ENCODE data around the gene TSSK2.

Gene TSSK2

DNA sequence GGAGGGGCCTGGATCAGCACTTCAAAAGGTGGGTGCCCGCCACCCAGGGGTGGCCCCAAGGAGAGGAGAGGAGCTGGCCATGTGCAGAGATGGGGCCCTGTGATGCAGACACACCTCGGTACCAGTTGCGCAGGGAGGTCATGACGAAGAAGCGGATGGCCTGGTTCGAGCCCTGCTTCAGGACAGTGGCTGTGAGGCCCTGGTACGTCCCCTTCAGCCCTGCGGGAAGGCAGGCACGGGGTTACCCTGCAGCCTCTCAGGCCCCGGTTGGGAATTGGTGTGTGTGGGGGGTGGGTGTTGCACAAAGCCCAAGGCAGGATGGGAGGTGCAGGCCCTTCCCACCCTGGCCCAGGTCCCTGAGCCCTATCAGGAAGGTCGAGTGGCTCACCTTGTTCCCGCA, 45.6 kb downstream of the TSSK2 start:
- peak overlapping the region; percentile 96 for H3K27ac ChIP-seq
- TF ChIP-seq CTCF (conservative IDR thresholded peaks at IDR 0.05; ENCODE audit: low read depth) = no peak
- POLR2A ChIA-PET (ENCODE audit: low non-redundant PET) = no interaction called here
- CTCF ChIA-PET = no interaction called here
- DNase-seq (ENCODE audit: low spot score) = no peak

GRCh38 chr22:19177164-19178064, 46.3 kb downstream of the TSSK2 start:
- CTCF ChIA-PET = no interaction called here
- POLR2A ChIA-PET (ENCODE audit: low non-redundant PET) = no interaction called here
- peak overlapping the region; percentile 96 for H3K27ac ChIP-seq
- DNase-seq (ENCODE audit: low spot score) = no peak
- no peak for TF ChIP-seq CTCF (conservative IDR thresholded peaks at IDR 0.05; ENCODE audit: low read depth)

GRCh38 chr22:19178065-19178656, 47.1 kb downstream of the TSSK2 start:
- DNase-seq (ENCODE audit: low spot score) = peak; percentile 19
- ChIA-PET CTCF (no interaction called here), POLR2A (ENCODE audit: low non-redundant PET) (interaction anchor here (0.6 kb wide), 1 partner anchor 1021 kb away, joined by 9 read pairs; no protein-coding TSS in a partner anchor)
- H3K27ac ChIP-seq = peak overlapping the region; percentile 96
- no peak for TF ChIP-seq CTCF (conservative IDR thresholded peaks at IDR 0.05; ENCODE audit: low read depth)

- no peak for TF ChIP-seq CTCF (conservative IDR thresholded peaks at IDR 0.05; ENCODE audit: low read depth)
- peak; percentile 81 for DNase-seq (ENCODE audit: low spot score)
- CTCF ChIA-PET = interaction anchor here (0.5 to 0.6 kb wide), 3 partner anchors 13 to 545 kb away, joined by 3 read pairs; no protein-coding TSS in a partner anchor
- peak within 1 kb of the TSS; percentile 96 for H3K27ac ChIP-seq
- POLR2A ChIA-PET (ENCODE audit: low non-redundant PET) = interaction anchor here (0.6 to 0.9 kb wide), 2 partner anchors 253 to 1022 kb away, joined by 3 to 9 read pairs; partner anchors contain the start of gene HIRA
Measured at GRCh38 chr22:19178657-19179496, 47.8 kb downstream of the TSSK2 start, which contains the start of gene SLC25A1. Gene SLC25A1 (minus strand): TSS chr22:19178736. CDS start chr22:19178673, 63 bp downstream.

DNA sequence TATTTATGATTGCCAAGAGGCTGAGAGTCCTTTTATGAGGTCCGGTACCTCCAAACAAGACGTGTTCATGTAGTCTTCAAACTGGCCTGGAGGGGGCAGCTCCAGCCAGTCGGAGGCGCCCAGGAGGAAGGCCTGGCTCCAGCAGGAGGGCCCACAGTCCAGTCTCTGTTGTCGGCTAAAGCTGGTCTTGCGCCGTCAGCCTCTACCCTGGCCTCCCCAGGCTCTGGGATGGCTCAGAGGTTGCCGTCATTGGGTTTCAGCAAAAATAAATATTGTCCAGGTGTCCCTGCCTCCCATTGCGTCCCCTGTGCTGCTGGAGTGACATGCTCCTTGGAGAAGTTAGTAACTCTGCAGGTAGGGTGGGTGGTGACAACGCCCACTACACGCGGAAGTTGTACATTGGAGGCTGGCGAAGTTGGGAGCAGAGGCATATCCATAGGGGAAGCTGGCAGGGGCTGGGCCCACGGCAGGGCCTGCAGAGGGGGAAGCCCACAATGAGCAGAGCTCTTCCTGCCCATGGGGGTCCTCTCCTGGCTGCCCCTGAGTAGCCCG, 48.5 kb downstream of the TSSK2 start:
- TF ChIP-seq CTCF (conservative IDR thresholded peaks at IDR 0.05; ENCODE audit: low read depth) = peak; percentile 71
- ChIA-PET POLR2A (ENCODE audit: low non-redundant PET) (interaction anchor here (0.9 kb wide), 1 partner anchor 252 kb away, joined by 3 read pairs; the partner anchor contains the start of gene HIRA), CTCF (interaction anchor here (0.5 to 0.6 kb wide), 2 partner anchors 66 to 544 kb away, joined by 3 read pairs; no protein-coding TSS in a partner anchor)
- DNase-seq (ENCODE audit: low spot score) = peak; percentile 37
- H3K27ac ChIP-seq = peak overlapping the region; percentile 96

Data from RWPE1 (cell line).